ENCODE data around the gene C6orf89.

C6orf89 gene

DNA sequence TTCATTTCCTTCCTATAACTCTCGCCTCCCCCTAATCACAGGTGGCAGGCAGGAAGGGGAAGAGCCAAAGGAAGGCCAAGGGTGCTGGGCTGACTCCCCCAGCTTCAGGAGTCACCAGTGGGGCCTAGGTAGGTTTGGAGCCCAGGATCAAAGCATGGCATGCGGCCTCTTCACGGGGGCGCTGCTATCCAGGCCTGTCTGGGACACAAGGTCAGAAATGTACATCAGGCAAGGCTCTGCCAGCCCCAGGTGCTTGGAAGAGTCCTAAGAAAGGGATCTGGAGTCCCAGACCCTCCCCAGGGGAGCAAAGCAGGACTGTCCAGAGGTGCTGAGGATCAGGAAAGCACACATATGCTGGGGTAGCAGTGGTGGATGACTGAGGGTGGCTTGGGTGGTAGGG is 79.2 kb downstream of the C6orf89 start:
- no peak for TF ChIP-seq CTCF (IDR thresholded peaks at IDR 0.05; ENCODE audit: borderline replicate concordance, insufficient read depth, low read depth, low read length)
- no peak overlapping the region for H3K4me3 ChIP-seq (ENCODE audit: low read depth, low read length)

GRCh38 chr6:36967301-36967700 is 81.5 kb downstream of the C6orf89 start:
- H3K4me3 ChIP-seq (ENCODE audit: low read depth, low read length): no peak overlapping the region
- TF ChIP-seq CTCF (IDR thresholded peaks at IDR 0.05; ENCODE audit: borderline replicate concordance, insufficient read depth, low read depth, low read length): no peak

GRCh38 chr6:36967757-36968156 is 82.0 kb downstream of the C6orf89 start:
- H3K4me3 ChIP-seq (ENCODE audit: low read depth, low read length): no peak overlapping the region
- no peak for TF ChIP-seq CTCF (IDR thresholded peaks at IDR 0.05; ENCODE audit: borderline replicate concordance, insufficient read depth, low read depth, low read length)

GRCh38 chr6:36968266-36968977 is 82.7 kb downstream of the C6orf89 start:
- no peak overlapping the region for H3K4me3 ChIP-seq (ENCODE audit: low read depth, low read length)
- no peak for TF ChIP-seq CTCF (IDR thresholded peaks at IDR 0.05; ENCODE audit: borderline replicate concordance, insufficient read depth, low read depth, low read length)

- no peak for TF ChIP-seq CTCF (IDR thresholded peaks at IDR 0.05; ENCODE audit: borderline replicate concordance, insufficient read depth, low read depth, low read length)
Observed at GRCh38 chr6:36969240-36969691, 83.5 kb downstream of the C6orf89 start.

GRCh38 chr6:36969988-36970891 is 84.5 kb downstream of the C6orf89 start:
- H3K4me3 ChIP-seq (ENCODE audit: low read depth, low read length): no peak overlapping the region
- no peak for TF ChIP-seq CTCF (IDR thresholded peaks at IDR 0.05; ENCODE audit: borderline replicate concordance, insufficient read depth, low read depth, low read length)

More at GRCh38 chr6:36969240-36969691, 83.5 kb downstream of the C6orf89 start:
- no peak overlapping the region for H3K4me3 ChIP-seq (ENCODE audit: low read depth, low read length)
